ENCODE measurements around the gene MRPL17.
"Not testable (repeated sequence)": the region's sequence is repeated elsewhere in the genome, so short reads cannot be mapped to it uniquely, and the experiment has no call there.

MRPL17 gene

GRCh38 chr11:6694229-6694535 is 11.0 kb upstream of the MRPL17 start:
- TF ChIP-seq CTCF (IDR thresholded peaks at IDR 0.05; ENCODE audit: low read depth, low read length, missing control alignments), result no peak
- no peak for DNase-seq (ENCODE audit: extremely low read depth, low read depth)
- H3K4me3 ChIP-seq (replicated peaks; ENCODE audit: low read depth, low read length), result no peak overlapping the region

GRCh38 chr11:6693342-6694228 is 10.4 kb upstream of the MRPL17 start:
- peak; percentile 65 for DNase-seq (ENCODE audit: extremely low read depth, low read depth)
- no peak for TF ChIP-seq CTCF (IDR thresholded peaks at IDR 0.05; ENCODE audit: low read depth, low read length, missing control alignments)

GRCh38 chr11:6692128-6692527 is 9.0 kb upstream of the MRPL17 start:
- no peak for TF ChIP-seq CTCF (IDR thresholded peaks at IDR 0.05; ENCODE audit: low read depth, low read length, missing control alignments)
- no peak overlapping the region for H3K4me3 ChIP-seq (replicated peaks; ENCODE audit: low read depth, low read length)
- no peak for DNase-seq (ENCODE audit: extremely low read depth, low read depth)

More at GRCh38 chr11:6693342-6694228, 10.4 kb upstream of the MRPL17 start:
- no peak overlapping the region for H3K4me3 ChIP-seq (replicated peaks; ENCODE audit: low read depth, low read length)

GRCh38 chr11:6690431-6691132 is 7.4 kb upstream of the MRPL17 start:
- H3K4me3 ChIP-seq (replicated peaks; ENCODE audit: low read depth, low read length); DNase-seq (ENCODE audit: extremely low read depth, low read depth): not testable (repeated sequence)

- no peak for DNase-seq (ENCODE audit: extremely low read depth, low read depth)
- TF ChIP-seq CTCF (IDR thresholded peaks at IDR 0.05; ENCODE audit: low read depth, low read length, missing control alignments), result no peak
- H3K4me3 ChIP-seq (replicated peaks; ENCODE audit: low read depth, low read length), result no peak overlapping the region
These were observed 4.7 kb upstream of the MRPL17 start for GRCh38 chr11:6687876-6688275.

GRCh38 chr11:6686006-6686405 is 2.9 kb upstream of the MRPL17 start:
- no peak overlapping the region for H3K4me3 ChIP-seq (replicated peaks; ENCODE audit: low read depth, low read length)
- TF ChIP-seq CTCF (IDR thresholded peaks at IDR 0.05; ENCODE audit: low read depth, low read length, missing control alignments), result no peak
- DNase-seq (ENCODE audit: extremely low read depth, low read depth), result no peak

GRCh38 chr11:6684068-6684467 is 928 bp upstream of the MRPL17 start:
- not testable (repeated sequence) for H3K4me3 ChIP-seq (replicated peaks; ENCODE audit: low read depth, low read length)

More at GRCh38 chr11:6684068-6684467, 928 bp upstream of the MRPL17 start:
- not testable (repeated sequence) for DNase-seq (ENCODE audit: extremely low read depth, low read depth)

Data from HFF-Myc (cell line).